Stomach smooth muscle (tissue), 2 donors: Measurements from ENCODE around the gene SH3PXD2B.

Experiments
- H3K27ac ChIP-seq: one replicate; pipeline ENCODE4 v1.7.0; 2013; ENCODE audit warnings: mild to moderate bottlenecking, low read length, inconsistent platforms
- H3K27me3 ChIP-seq, 2 donors: one replicate each; pipeline ENCODE4 v1.7.0; 2013; ENCODE audit warnings: low read length in 2 of 2; ENCODE audit not compliant: insufficient read depth in 2 of 2, control insufficient read depth in 1 of 2
- H3K36me3 ChIP-seq, 2 donors: one replicate each; pipeline ENCODE4 v1.7.0; 2013; ENCODE audit warnings: low read length in 2 of 2; ENCODE audit not compliant: control insufficient read depth in 2 of 2, insufficient read depth in 2 of 2
- H3K4me1 ChIP-seq: one replicate; pipeline ENCODE4 v1.7.0; 2013; ENCODE audit warnings: low read length; ENCODE audit not compliant: control insufficient read depth, insufficient read depth
- H3K4me3 ChIP-seq, 2 donors: one replicate each; pipeline ENCODE4 v1.7.0; 2013; ENCODE audit warnings: low read length in 2 of 2
- H3K9ac ChIP-seq, 2 donors: one replicate each; pipeline ENCODE4 v1.7.0; 2013; ENCODE audit warnings: low read length in 2 of 2, mild to moderate bottlenecking in 1 of 2
- H3K9me3 ChIP-seq, 2 donors: one replicate each; pipeline ENCODE4 v1.7.0; 2013; ENCODE audit warnings: low read length in 2 of 2; ENCODE audit not compliant: control insufficient read depth in 2 of 2
- donor health status: healthy.
- donor health status: Pancreatic carcinoma.

SH3PXD2B gene

DNA sequence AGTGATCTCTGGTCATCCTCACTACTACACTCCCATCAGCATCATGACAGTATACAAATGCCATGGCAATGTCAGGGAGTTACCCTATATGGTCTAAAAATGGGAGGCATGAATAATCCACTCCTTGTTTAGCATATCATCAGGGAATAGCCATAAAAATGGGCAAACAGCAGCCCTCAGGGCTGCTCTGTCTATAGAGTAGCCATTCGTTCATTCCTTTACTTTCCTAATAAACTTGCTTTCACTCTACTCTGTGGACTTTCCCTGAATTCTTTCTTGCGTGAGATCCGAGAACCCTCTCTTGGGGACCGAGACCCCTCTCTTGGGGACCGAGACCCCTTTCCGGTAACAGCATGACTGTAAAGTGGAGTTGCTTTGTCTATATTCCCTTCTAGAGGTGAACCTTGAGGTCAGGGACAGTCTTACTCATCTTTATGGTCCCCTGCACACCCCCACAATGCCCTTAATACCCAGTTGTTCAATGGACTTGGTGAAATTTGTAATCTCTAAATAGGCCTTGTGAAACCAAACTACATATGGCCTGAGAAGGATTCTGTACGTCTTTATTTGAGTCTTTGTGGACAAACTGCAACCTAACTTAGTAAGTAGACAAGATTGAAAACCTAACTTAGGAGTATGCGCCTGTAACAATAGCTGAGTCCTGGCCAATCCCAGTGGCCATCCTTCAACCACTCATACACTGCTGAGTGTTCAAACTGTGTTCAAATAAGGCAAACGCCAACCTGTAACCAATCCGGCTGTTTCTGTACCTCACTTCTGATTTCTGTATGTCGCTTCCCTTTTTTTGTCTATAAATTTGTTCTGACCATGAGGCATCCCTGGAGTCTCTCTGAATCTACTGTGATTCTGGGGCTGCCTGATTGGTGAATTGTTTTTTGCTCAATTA is 138.5 kb downstream of the SH3PXD2B start:
- Histone ChIP-seq H3K27ac (no peak overlapping the region), H3K4me1 (no peaks in the 10 kb centered on the region), H3K4me3 (no peak overlapping the region), H3K36me3 (no peaks in the 10 kb centered on the region), H3K9ac (no peak overlapping the region), H3K27me3 (no peaks in the 10 kb centered on the region), H3K9me3 (no peaks in the 10 kb centered on the region)

DNA sequence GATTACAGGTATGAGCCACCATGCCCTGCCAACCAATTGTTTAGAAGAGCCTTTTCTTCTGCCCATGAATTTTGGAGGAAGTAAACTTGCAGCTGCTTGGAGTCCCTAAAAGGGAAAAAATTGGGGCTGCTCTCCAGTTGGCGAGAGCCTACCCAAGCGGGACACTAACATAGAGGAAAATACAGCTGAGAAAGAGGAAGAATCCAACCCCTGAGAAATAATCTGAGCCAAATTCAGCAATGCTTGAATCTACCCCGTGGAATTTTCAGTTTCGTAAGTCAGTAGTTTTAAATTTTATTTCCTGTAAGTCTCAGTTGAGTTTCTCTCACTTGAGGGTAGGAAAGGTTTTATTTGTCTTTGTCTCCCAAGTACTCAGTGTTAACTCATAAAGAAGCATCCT is 140.4 kb downstream of the SH3PXD2B start:
- Histone ChIP-seq H3K36me3 (no peaks in the 10 kb centered on the region), H3K9ac (no peak overlapping the region), H3K27me3 (no peaks in the 10 kb centered on the region), H3K9me3 (no peaks in the 10 kb centered on the region), H3K4me3 (no peak overlapping the region), H3K4me1 (no peaks in the 10 kb centered on the region), H3K27ac (no peak overlapping the region)

DNA sequence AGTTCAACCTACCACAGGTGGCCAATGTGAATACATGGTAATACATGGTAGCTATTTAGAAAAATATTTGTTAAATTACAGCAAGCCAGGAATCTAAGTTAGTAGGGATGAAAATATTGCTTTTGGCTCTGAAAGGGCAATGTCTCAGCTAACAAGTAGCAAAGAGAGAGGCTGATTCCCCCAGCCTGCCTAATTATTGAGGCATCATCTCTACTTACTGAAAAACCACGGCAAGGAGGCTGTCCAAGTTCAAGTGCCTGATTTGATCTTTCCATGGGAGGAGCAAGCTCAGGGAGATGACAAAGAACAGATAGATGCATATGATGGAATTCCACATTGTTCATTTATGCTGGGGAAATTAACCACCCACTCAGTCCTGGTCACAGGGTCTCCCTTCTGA is 142.0 kb downstream of the SH3PXD2B start:
- H3K4me3 ChIP-seq, result no peak overlapping the region
- no peaks in the 10 kb centered on the region for H3K36me3 ChIP-seq
- H3K9ac ChIP-seq, result no peak overlapping the region
- H3K4me1 ChIP-seq, result no peaks in the 10 kb centered on the region
- H3K27ac ChIP-seq, result no peak overlapping the region
- H3K9me3 ChIP-seq, result no peaks in the 10 kb centered on the region
- H3K27me3 ChIP-seq, result no peaks in the 10 kb centered on the region

DNA sequence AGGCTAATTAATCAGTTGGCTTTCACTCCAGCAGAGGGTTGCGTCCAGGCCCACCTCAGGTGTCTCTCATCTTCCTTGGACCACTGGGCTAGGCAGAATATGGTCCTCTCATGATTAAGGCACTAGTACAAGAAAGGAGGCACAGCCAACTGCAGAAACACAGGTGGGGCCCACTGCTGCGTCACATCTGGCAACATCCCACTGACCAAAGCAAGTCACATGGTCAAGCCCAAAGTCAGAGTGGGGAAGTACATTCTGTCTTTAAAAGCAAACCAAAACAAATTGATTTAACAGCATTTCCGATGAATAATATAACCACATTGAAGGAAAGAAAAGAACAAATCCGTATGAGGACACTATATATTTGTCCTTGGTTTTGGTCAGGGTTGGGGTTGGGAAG is 142.7 kb downstream of the SH3PXD2B start:
- no peaks in the 10 kb centered on the region for H3K27me3 ChIP-seq
- no peak overlapping the region for H3K9ac ChIP-seq
- no peaks in the 10 kb centered on the region for H3K36me3 ChIP-seq
- H3K4me3 ChIP-seq, result no peak overlapping the region
- H3K27ac ChIP-seq, result no peak overlapping the region
- no peaks in the 10 kb centered on the region for H3K9me3 ChIP-seq
- H3K4me1 ChIP-seq, result no peaks in the 10 kb centered on the region

DNA sequence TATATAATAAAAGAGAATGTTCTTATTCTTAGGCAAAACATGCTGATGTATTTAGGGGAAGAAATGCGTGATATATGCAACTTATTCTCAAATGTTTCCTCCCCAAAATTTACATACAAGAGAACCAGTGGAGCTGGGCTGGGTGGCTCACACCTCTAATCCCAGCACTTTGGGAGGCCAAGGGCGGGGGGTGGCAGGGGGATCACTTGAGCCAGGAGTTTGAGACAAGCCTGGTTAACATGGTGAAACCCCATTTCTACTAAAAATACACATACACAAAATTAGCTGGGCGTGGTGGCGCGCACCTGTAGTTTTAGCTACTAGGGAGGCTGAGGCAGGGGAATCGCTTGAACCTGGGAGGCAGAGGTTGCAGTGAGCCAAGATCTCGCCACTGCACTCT is 143.3 kb downstream of the SH3PXD2B start:
- H3K36me3 ChIP-seq, result no peaks in the 10 kb centered on the region
- no peak overlapping the region for H3K4me3 ChIP-seq
- no peak overlapping the region for H3K9ac ChIP-seq
- no peak overlapping the region for H3K27ac ChIP-seq
- no peaks in the 10 kb centered on the region for H3K4me1 ChIP-seq
- no peaks in the 10 kb centered on the region for H3K27me3 ChIP-seq
- no peaks in the 10 kb centered on the region for H3K9me3 ChIP-seq

DNA sequence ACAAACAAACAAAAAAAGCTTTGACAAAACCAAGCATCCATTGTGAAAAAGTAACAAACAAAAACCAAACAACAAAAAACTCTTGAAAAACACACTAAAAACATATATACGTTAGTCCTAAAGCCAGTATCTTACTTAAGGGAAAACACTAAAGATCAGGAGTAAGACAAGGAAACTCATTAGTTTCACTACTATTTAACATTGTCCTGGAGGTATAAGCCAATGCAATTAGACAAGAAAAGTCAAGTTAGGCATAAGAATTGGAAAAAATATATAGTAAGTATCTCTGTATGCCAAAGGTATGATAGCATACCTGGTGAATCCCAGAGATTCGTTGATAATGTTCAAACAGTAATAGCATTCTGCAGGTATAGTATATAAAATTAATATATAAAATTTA is 148.9 kb downstream of the SH3PXD2B start:
- H3K27me3 ChIP-seq, result no peaks in the 10 kb centered on the region
- H3K27ac ChIP-seq, result no peak overlapping the region
- no peak overlapping the region for H3K4me3 ChIP-seq
- H3K36me3 ChIP-seq, result no peaks in the 10 kb centered on the region
- H3K4me1 ChIP-seq, result no peaks in the 10 kb centered on the region
- no peaks in the 10 kb centered on the region for H3K9me3 ChIP-seq
- no peak overlapping the region for H3K9ac ChIP-seq

DNA sequence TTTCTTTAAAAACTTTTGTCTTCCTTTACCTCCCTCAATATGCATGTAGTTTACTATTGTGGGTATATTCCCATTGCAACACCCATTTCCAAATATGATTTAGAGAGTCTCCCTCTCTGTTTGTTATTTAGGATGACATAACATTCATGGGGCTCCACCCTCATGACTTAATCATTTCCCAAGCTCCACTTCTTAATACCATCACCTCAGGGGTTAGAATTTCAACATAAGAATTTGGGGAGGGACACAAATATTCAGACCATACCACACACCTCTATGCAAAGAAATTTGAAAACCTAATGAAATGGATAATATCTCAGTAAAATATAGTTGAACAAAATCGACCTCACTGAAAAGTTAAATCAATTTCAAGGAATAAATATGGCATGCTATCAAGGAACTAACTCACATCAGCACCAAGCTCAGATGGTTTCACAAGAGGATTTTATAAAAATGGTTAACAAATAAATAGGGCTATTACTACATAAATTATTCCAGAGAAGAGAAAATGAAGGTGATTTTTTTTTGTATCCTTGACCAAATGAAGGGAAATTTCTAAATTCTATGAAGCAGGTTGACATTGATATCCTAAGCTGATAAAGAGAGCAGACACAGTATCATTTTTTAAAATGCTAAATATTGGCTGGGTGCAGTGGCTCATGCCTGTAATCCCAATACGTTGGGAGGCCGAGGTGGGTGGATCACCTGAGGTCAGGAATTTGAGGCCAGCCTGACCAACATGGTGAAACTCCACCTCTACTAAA is 150.6 kb downstream of the SH3PXD2B start:
- Histone ChIP-seq H3K36me3 (no peaks in the 10 kb centered on the region), H3K27me3 (no peaks in the 10 kb centered on the region), H3K4me3 (no peak overlapping the region), H3K27ac (no peak overlapping the region), H3K9me3 (no peaks in the 10 kb centered on the region), H3K4me1 (no peaks in the 10 kb centered on the region), H3K9ac (no peak overlapping the region)

DNA sequence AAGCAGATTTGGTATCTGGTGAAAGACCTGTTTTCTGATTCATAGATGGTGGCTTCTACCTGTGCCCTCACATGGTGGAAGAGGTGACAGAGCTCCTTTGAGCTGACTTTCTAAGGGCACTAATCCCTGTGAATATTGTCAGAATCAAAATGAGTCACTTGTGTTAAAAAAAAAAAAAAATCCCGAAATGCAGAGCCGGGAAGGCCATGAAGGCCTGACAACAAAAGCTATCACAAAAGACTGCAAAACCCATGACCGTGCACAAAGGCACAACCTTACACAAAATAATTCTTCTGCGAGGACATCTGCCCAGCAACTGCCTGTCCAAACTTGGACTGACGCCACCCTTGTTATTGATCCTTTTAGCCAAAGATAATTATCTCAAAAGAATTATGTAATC is 151.2 kb downstream of the SH3PXD2B start:
- H3K27ac ChIP-seq, result no peak overlapping the region
- no peaks in the 10 kb centered on the region for H3K27me3 ChIP-seq
- no peak overlapping the region for H3K9ac ChIP-seq
- H3K9me3 ChIP-seq, result no peaks in the 10 kb centered on the region
- no peaks in the 10 kb centered on the region for H3K36me3 ChIP-seq
- no peaks in the 10 kb centered on the region for H3K4me1 ChIP-seq
- H3K4me3 ChIP-seq, result no peak overlapping the region

DNA sequence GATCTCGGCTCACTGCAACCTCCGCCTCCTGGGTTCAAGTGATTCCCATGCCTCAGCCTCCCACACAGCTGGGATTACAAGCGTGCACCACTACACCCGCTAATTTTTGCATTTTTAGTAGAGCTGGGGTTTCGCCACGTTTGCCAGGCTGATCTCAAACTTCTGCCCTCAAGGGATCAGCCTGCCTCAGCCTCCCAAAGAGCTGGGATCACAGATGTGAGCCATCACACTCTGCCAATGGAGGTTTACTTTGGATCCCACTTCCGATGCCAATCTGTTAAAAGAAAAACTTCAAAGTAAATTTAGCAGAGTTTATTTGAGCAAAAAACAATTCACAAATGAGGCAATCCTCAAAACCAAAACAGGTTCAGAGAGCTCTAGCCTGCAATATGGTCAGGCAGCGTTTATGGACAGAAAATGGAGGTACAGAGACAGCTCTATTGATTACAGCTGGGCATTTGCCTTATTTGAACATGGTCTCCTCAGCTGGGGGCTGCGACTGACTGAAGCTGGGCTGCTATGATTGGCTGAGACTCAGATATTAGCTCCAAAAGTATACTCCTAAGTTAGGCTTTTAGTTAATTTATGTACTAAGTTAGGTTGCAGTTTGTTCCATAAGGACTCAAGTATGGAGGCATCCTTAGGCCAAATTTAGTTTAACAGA is 152.1 kb downstream of the SH3PXD2B start:
- Histone ChIP-seq H3K9me3 (no peaks in the 10 kb centered on the region), H3K4me3 (no peak overlapping the region), H3K9ac (no peak overlapping the region), H3K4me1 (no peaks in the 10 kb centered on the region), H3K36me3 (no peaks in the 10 kb centered on the region), H3K27me3 (no peaks in the 10 kb centered on the region), H3K27ac (no peak overlapping the region)

DNA sequence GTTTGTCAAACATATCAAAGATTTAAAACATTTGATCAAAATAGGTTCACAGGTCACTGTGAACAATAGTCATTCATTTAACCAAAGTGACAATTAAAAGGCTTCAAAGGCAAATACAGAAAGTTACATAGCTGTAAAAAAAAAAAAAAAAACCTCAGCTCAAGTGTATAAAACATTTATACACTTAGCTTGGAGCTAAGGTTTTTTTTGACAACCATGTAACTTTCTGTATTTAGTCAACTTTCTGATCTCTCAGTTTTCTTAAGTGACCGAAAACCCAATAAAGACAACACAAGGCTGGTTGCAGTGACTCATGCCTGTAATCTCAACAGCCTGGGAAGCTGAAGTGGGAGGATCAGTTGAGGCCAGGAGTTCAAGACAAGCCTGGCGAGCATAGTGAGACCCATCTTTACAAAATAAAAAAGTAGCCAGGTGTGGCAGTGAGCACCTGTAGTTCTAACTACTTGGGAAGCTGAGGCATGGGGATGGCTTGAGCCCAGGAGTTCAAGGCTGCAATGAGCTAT is 154.3 kb downstream of the SH3PXD2B start:
- Histone ChIP-seq H3K27ac (no peak overlapping the region), H3K4me3 (no peak overlapping the region), H3K36me3 (no peaks in the 10 kb centered on the region), H3K4me1 (no peaks in the 10 kb centered on the region), H3K27me3 (no peaks in the 10 kb centered on the region), H3K9me3 (no peaks in the 10 kb centered on the region), H3K9ac (no peak overlapping the region)
